Smooth muscle cell (in vitro differentiated cells): ENCODE data around the gene ART3. TPM values are rescaled to one million over a fixed set of nuclear protein-coding genes. Genes with fewer than 3 reads are reported as not detected.
A peak's percentile ranks its signal among the peaks of the same experiment; 100 is the strongest.

Experiments used
- DNase-seq: peaks from one replicate; lab custom pipeline; 2025; ENCODE audit not compliant: unreplicated experiment; lab: John Stamatoyannopoulos, UW
- H2AFZ ChIP-seq: fragments of 200-600 bp; sonication (generic); 2 replicates; pipeline ENCODE4 v1.6.0; 2016; ENCODE audit warnings: antibody characterized with exemption, low read depth, mild to moderate bottlenecking
- H3F3A ChIP-seq: fragments of 200-600 bp; sonication (generic); 2 replicates; pipeline ENCODE4 v1.6.0; 2017; ENCODE audit warnings: antibody characterized with exemption, low read depth
- H3K27ac ChIP-seq: fragments of 200-600 bp; sonication (generic); 2 replicates; pipeline ENCODE4 v1.5.1; 2016; ENCODE audit warnings: low read depth, mild to moderate bottlenecking
- H3K27me3 ChIP-seq: fragments of 200-600 bp; sonication (generic); 2 replicates; pipeline ENCODE4 v1.6.1; 2016; ENCODE audit warnings: low read depth, mild to moderate bottlenecking
- H3K36me3 ChIP-seq: fragments of 200-600 bp; sonication (generic); 2 replicates; pipeline ENCODE4 v1.5.1; 2016; ENCODE audit warnings: low read depth
- H3K4me1 ChIP-seq: fragments of 200-600 bp; sonication (generic); 2 replicates; pipeline ENCODE4 v1.5.1; 2016; ENCODE audit warnings: low read depth
- H3K4me2 ChIP-seq: fragments of 200-600 bp; sonication (generic); 2 replicates; pipeline ENCODE4 v1.6.0; 2016; ENCODE audit warnings: mild to moderate bottlenecking
- H3K4me3 ChIP-seq: fragments of 200-600 bp; sonication (generic); 2 replicates; pipeline ENCODE4 v1.5.1; 2016; ENCODE audit warnings: mild to moderate bottlenecking
- H3K79me2 ChIP-seq: fragments of 200-600 bp; sonication (generic); 2 replicates; pipeline ENCODE4 v1.6.0; 2016; ENCODE audit warnings: low read depth, mild to moderate bottlenecking
- H3K9ac ChIP-seq: fragments of 200-600 bp; sonication (generic); 2 replicates; pipeline ENCODE4 v1.6.0; 2016; ENCODE audit warnings: low read depth
- H3K9me3 ChIP-seq: fragments of 200-600 bp; sonication (generic); replicated peaks from 2 replicates; pipeline ENCODE4 v1.5.1; 2016; ENCODE audit warnings: low read depth
- H4K20me1 ChIP-seq: fragments of 200-600 bp; sonication (generic); 2 replicates; pipeline ENCODE4 v1.6.0; 2016; ENCODE audit warnings: low read depth
- CTCF ChIP-seq: fragments of 200-600 bp; sonication (generic); IDR thresholded peaks from 2 replicates; pipeline ENCODE4 v1.5.1; 2017; ENCODE audit warnings: borderline replicate concordance, mild to moderate bottlenecking, antibody characterized with exemption; ENCODE audit not compliant: insufficient read depth, poor library complexity, severe bottlenecking
- WGBS: methylation state at CpG from one replicate; pipeline ENCODE4 v1.1.7; 2016; ENCODE audit warnings: low lambda C conversion rate; 5-methylcytosine and 5-hydroxymethylcytosine counted together
- polyA plus RNA-seq: library from polyadenylated mRNA; unstranded; fragments of >200 nt; fragmentation: Nextera tagmentation; extraction: Ambion mirVana; gene quantifications from 2 replicates; pipeline ENCODE4 v1.2.1, GENCODE V29; 2016
- total RNA-seq: library from RNA; depleted of rRNA; stranded (reverse); fragments of >200 nt; gene quantifications from 2 replicates; pipeline ENCODE4 v1.2.3, GENCODE V29; 2014

ART3 gene
- total RNA-seq, result not detected in 2 replicates
- polyA plus RNA-seq, result 0.93 and 1.1 TPM in 2 replicates

GRCh38 chr4:76074468-76074867, at the start of gene ART3:
TSS of gene ART3 (plus strand) at chr4:76074709. CDS start at chr4:76075890, 1,181 bp downstream.
- 18% methylated on average over 1 of the region's 1 CpG for WGBS
- Histone ChIP-seq H3K27me3 (peaks cover 4% of the 10 kb centered on the region), H2AFZ (no peak within 1 kb of the TSS), H3K4me1 (no peaks in the 10 kb centered on the region), H3F3A (peaks cover 7% of the 10 kb centered on the region), H3K79me2 (no peaks in the 10 kb centered on the region), H3K4me2 (no peak within 1 kb of the TSS), H3K36me3 (no peaks in the 10 kb centered on the region), H3K27ac (no peak within 1 kb of the TSS), H3K4me3 (no peak within 1 kb of the TSS), H3K9ac (no peak within 1 kb of the TSS), H3K9me3 (no peaks in the 10 kb centered on the region), H4K20me1 (no peaks in the 10 kb centered on the region)
- TF ChIP-seq CTCF, result no peak
- DNase-seq, result no peak

GRCh38 chr4:76028350-76028765, 46.2 kb upstream of the ART3 start:
- Histone ChIP-seq H3K4me3 (no peak overlapping the region), H3K27me3 (no peaks in the 10 kb centered on the region), H3K9me3 (no peaks in the 10 kb centered on the region), H3K27ac (no peak overlapping the region), H2AFZ (peak overlapping the region; percentile 12), H3K36me3 (no peaks in the 10 kb centered on the region), H3K4me2 (no peak overlapping the region), H3K9ac (no peak overlapping the region), H3K4me1 (no peaks in the 10 kb centered on the region), H3K79me2 (no peaks in the 10 kb centered on the region), H4K20me1 (no peaks in the 10 kb centered on the region), H3F3A (no peaks in the 10 kb centered on the region)
- DNase-seq, result no peak
- WGBS, result 85% methylated on average over 6 of the region's 6 CpGs
- TF ChIP-seq CTCF, result no peak

- DNase-seq, result no peak
- no peaks in the 10 kb centered on the region for H3K4me1 ChIP-seq
- H3K9ac ChIP-seq, result no peak overlapping the region
- no peaks in the 10 kb centered on the region for H4K20me1 ChIP-seq
- H3F3A ChIP-seq, result no peaks in the 10 kb centered on the region
- no peak overlapping the region for H3K4me2 ChIP-seq
- no peaks in the 10 kb centered on the region for H3K36me3 ChIP-seq
- no peak overlapping the region for H3K4me3 ChIP-seq
- WGBS, result 65% methylated on average over 2 of the region's 2 CpGs
- H3K27me3 ChIP-seq, result no peaks in the 10 kb centered on the region
- no peak overlapping the region for H3K27ac ChIP-seq
- H2AFZ ChIP-seq, result peak overlapping the region; percentile 7
- no peaks in the 10 kb centered on the region for H3K79me2 ChIP-seq
- TF ChIP-seq CTCF, result no peak
- no peaks in the 10 kb centered on the region for H3K9me3 ChIP-seq
These were observed 45.2 kb upstream of the ART3 start for GRCh38 chr4:76029300-76029699.

- Histone ChIP-seq H3K9ac (no peak overlapping the region), H3F3A (no peaks in the 10 kb centered on the region), H3K27ac (no peak overlapping the region), H3K4me1 (no peaks in the 10 kb centered on the region), H3K27me3 (no peaks in the 10 kb centered on the region), H2AFZ (peak overlapping the region; percentile 28), H3K36me3 (no peaks in the 10 kb centered on the region), H3K79me2 (no peaks in the 10 kb centered on the region), H3K9me3 (no peaks in the 10 kb centered on the region), H3K4me2 (no peak overlapping the region), H3K4me3 (no peak overlapping the region), H4K20me1 (no peaks in the 10 kb centered on the region)
- no peak for TF ChIP-seq CTCF
- DNase-seq, result no peak
- WGBS, result 40% methylated on average over 3 of the region's 3 CpGs
These were observed 39.4 kb upstream of the ART3 start for GRCh38 chr4:76035141-76035540.
